Trophoblast cell (in vitro differentiated cells and primary cell): ENCODE measurements around the gene NIFK.

Source experiments
- DNase-seq, 2 donors: peaks; one replicate each; pipeline ENCODE4 v3.0.0-alpha.2; 2016
- H2AFZ ChIP-seq: 2 replicates; pipeline ENCODE4 v1.6.1; 2013; ENCODE audit warnings: low read length, moderate library complexity, mild to moderate bottlenecking; ENCODE audit not compliant: insufficient read depth, poor library complexity
- H2AK5ac ChIP-seq: 2 replicates; pipeline ENCODE4 v1.6.1; 2013; ENCODE audit warnings: mild to moderate bottlenecking, low read length
- H2BK120ac ChIP-seq: 2 replicates; pipeline ENCODE4 v1.6.1; 2013; ENCODE audit warnings: low read length, mild to moderate bottlenecking, moderate library complexity; ENCODE audit not compliant: insufficient read depth, poor library complexity
- H2BK12ac ChIP-seq: 2 replicates; pipeline ENCODE4 v1.6.1; 2013; ENCODE audit warnings: mild to moderate bottlenecking, low read length, moderate library complexity
- H2BK5ac ChIP-seq: 2 replicates; pipeline ENCODE4 v1.6.1; 2013; ENCODE audit warnings: low read length, low read depth, moderate library complexity, mild to moderate bottlenecking; ENCODE audit not compliant: poor library complexity
- H3K14ac ChIP-seq: 2 replicates; pipeline ENCODE4 v1.6.1; 2013; ENCODE audit warnings: mild to moderate bottlenecking, low read length
- H3K18ac ChIP-seq: 2 replicates; pipeline ENCODE4 v1.6.1; 2013; ENCODE audit warnings: mild to moderate bottlenecking, low read length
- H3K23ac ChIP-seq: 2 replicates; pipeline ENCODE4 v1.6.1; 2013; ENCODE audit warnings: low read length
- H3K27ac ChIP-seq: 2 replicates; pipeline ENCODE4 v1.5.1; 2013; ENCODE audit warnings: low read depth, mild to moderate bottlenecking, inconsistent platforms, low read length, moderate library complexity
- H3K27me3 ChIP-seq: 2 replicates; pipeline ENCODE4 v1.6.1; 2013; ENCODE audit warnings: inconsistent platforms, mild to moderate bottlenecking, low read length, moderate library complexity; ENCODE audit not compliant: insufficient read depth
- H3K36me3 ChIP-seq, 2 experiments: 1 replicate in 1 of 2; 2 replicates in 1 of 2; pipeline ENCODE4 v1.6.1; 2013; ENCODE audit warnings: low read length in 2 of 2, mild to moderate bottlenecking in 2 of 2, moderate library complexity in 1 of 2; ENCODE audit not compliant: insufficient read depth in 2 of 2, control insufficient read depth in 1 of 2
- H3K4ac ChIP-seq: 2 replicates; pipeline ENCODE4 v1.6.1; 2013; ENCODE audit warnings: low read depth, mild to moderate bottlenecking, low read length, moderate library complexity
- H3K4me1 ChIP-seq, 2 experiments: 1 replicate in 1 of 2; 2 replicates in 1 of 2; pipeline ENCODE4 v1.6.1; 2013; ENCODE audit warnings: low read length in 2 of 2, mild to moderate bottlenecking in 2 of 2, moderate library complexity in 1 of 2; ENCODE audit not compliant: insufficient read depth in 2 of 2, control insufficient read depth in 1 of 2
- H3K4me2 ChIP-seq: 2 replicates; pipeline ENCODE4 v1.6.1; 2013; ENCODE audit warnings: inconsistent platforms, mild to moderate bottlenecking, low read length, moderate library complexity
- H3K4me3 ChIP-seq: 2 replicates; pipeline ENCODE4 v1.5.1; 2013; ENCODE audit warnings: mild to moderate bottlenecking, low read depth, low read length, inconsistent platforms
- H3K79me1 ChIP-seq: one replicate; pipeline ENCODE4 v1.6.1; 2013; ENCODE audit warnings: low read length
- H3K79me2 ChIP-seq: 2 replicates; pipeline ENCODE4 v1.6.1; 2013; ENCODE audit warnings: low read length, mild to moderate bottlenecking; ENCODE audit not compliant: control insufficient read depth, insufficient read depth, poor library complexity
- H3K9ac ChIP-seq: 2 replicates; pipeline ENCODE4 v1.6.1; 2013; ENCODE audit warnings: mild to moderate bottlenecking, low read length
- H3K9me3 ChIP-seq: 2 replicates; pipeline ENCODE4 v1.6.1; 2013; ENCODE audit warnings: low read depth, mild to moderate bottlenecking, control low read depth, inconsistent platforms, low read length; ENCODE audit not compliant: insufficient read depth
- H4K12ac ChIP-seq: 2 replicates; pipeline ENCODE4 v1.6.1; 2013; ENCODE audit warnings: low read depth, mild to moderate bottlenecking, low read length, moderate library complexity
- H4K8ac ChIP-seq: 2 replicates; pipeline ENCODE4 v1.6.1; 2013; ENCODE audit warnings: low read depth, mild to moderate bottlenecking, low read length, moderate library complexity
- H4K91ac ChIP-seq: one replicate; pipeline ENCODE4 v1.6.1; 2013; ENCODE audit warnings: low read depth, mild to moderate bottlenecking, low read length, moderate library complexity
- WGBS: extraction: QIAGEN DNeasy Blood & Tissue Kit; methylation state at CpG from one replicate; pipeline ENCODE4 v1.1.7; 2013; ENCODE audit warnings: missing lambda C conversion rate; ENCODE audit not compliant: insufficient read length, insufficient coverage; ENCODE audit errors: extremely low coverage; 5-methylcytosine and 5-hydroxymethylcytosine counted together

NIFK gene

GRCh38 chr2:121722479-121722878 is 14.2 kb downstream of the NIFK start:
- Histone ChIP-seq H3K9ac (no peak overlapping the region), H4K8ac (no peak overlapping the region), H3K79me2 (no peaks in the 10 kb centered on the region), H3K9me3 (no peaks in the 10 kb centered on the region), H3K36me3 (peaks cover 3 to 4% of the 10 kb centered on the region in 2 experiments), H3K79me1 (no peaks in the 10 kb centered on the region), H3K4me2 (no peak overlapping the region), H3K4ac (no peak overlapping the region), H2BK120ac (no peak overlapping the region), H3K4me3 (no peak overlapping the region), H4K91ac (no peak overlapping the region), H2BK5ac (no peak overlapping the region), H2AK5ac (no peak overlapping the region), H2AFZ (no peak overlapping the region), H3K18ac (no peak overlapping the region), H3K14ac (no peak overlapping the region), H3K27ac (no peak overlapping the region), H3K4me1 (no peaks in the 10 kb centered on the region), H2BK12ac (no peak overlapping the region), H3K27me3 (no peaks in the 10 kb centered on the region), H3K23ac (no peak overlapping the region), H4K12ac (no peak overlapping the region)
- no CpG with 5 or more reads among the region's 5 CpGs for WGBS
- DNase-seq: peak; percentile 15 to 34

- H3K4ac ChIP-seq: no peak overlapping the region
- DNase-seq: peak; percentile 90 to 94
- H3K18ac ChIP-seq: no peak overlapping the region
- H3K4me3 ChIP-seq: no peak overlapping the region
- H3K4me1 ChIP-seq: no peaks in the 10 kb centered on the region
- H3K9me3 ChIP-seq: no peaks in the 10 kb centered on the region
- H2BK12ac ChIP-seq: no peak overlapping the region
- H2AFZ ChIP-seq: no peak overlapping the region
- no peak overlapping the region for H2BK5ac ChIP-seq
- H3K79me1 ChIP-seq: no peaks in the 10 kb centered on the region
- H2BK120ac ChIP-seq: no peak overlapping the region
- H3K4me2 ChIP-seq: no peak overlapping the region
- no peak overlapping the region for H3K23ac ChIP-seq
- no peak overlapping the region for H4K91ac ChIP-seq
- H3K27me3 ChIP-seq: no peaks in the 10 kb centered on the region
- no peak overlapping the region for H2AK5ac ChIP-seq
- no peak overlapping the region for H3K27ac ChIP-seq
- H3K79me2 ChIP-seq: no peaks in the 10 kb centered on the region
- peaks cover 1 to 3% of the 10 kb centered on the region in 2 experiments for H3K36me3 ChIP-seq
- H3K9ac ChIP-seq: no peak overlapping the region
- no CpG with 5 or more reads among the region's 8 CpGs for WGBS
- H4K12ac ChIP-seq: no peak overlapping the region
- no peak overlapping the region for H4K8ac ChIP-seq
- H3K14ac ChIP-seq: no peak overlapping the region
Observed at GRCh38 chr2:121721926-121722325, 14.7 kb downstream of the NIFK start.

GRCh38 chr2:121717529-121717928 is 19.1 kb downstream of the NIFK start:
- Histone ChIP-seq H3K4me2 (no peak overlapping the region), H3K4ac (no peak overlapping the region), H3K27ac (no peak overlapping the region), H3K27me3 (no peaks in the 10 kb centered on the region), H3K79me1 (no peaks in the 10 kb centered on the region), H3K4me3 (no peak overlapping the region), H3K79me2 (no peaks in the 10 kb centered on the region), H3K9me3 (no peaks in the 10 kb centered on the region), H4K8ac (no peak overlapping the region), H3K4me1 (no peaks in the 10 kb centered on the region), H2AFZ (no peak overlapping the region), H2BK120ac (no peak overlapping the region), H4K12ac (no peak overlapping the region), H3K9ac (no peak overlapping the region), H2BK12ac (no peak overlapping the region), H4K91ac (no peak overlapping the region), H3K14ac (no peak overlapping the region), H2BK5ac (no peak overlapping the region), H2AK5ac (no peak overlapping the region), H3K36me3 (no peaks in the 10 kb centered on the region), H3K23ac (no peak overlapping the region), H3K18ac (no peak overlapping the region)
- WGBS: no CpG with 5 or more reads among the region's 6 CpGs
- DNase-seq: no peak

- no peak overlapping the region for H3K4ac ChIP-seq
- no peaks in the 10 kb centered on the region for H3K27me3 ChIP-seq
- no peak overlapping the region for H4K91ac ChIP-seq
- no peak overlapping the region for H3K14ac ChIP-seq
- H3K79me1 ChIP-seq: no peaks in the 10 kb centered on the region
- no peaks in the 10 kb centered on the region for H3K36me3 ChIP-seq
- no peaks in the 10 kb centered on the region for H3K4me1 ChIP-seq
- H3K18ac ChIP-seq: no peak overlapping the region
- H2AFZ ChIP-seq: no peak overlapping the region
- no peak overlapping the region for H2BK5ac ChIP-seq
- no peak overlapping the region for H4K12ac ChIP-seq
- no peaks in the 10 kb centered on the region for H3K9me3 ChIP-seq
- H3K79me2 ChIP-seq: no peaks in the 10 kb centered on the region
- DNase-seq: no peak
- H2AK5ac ChIP-seq: no peak overlapping the region
- no peak overlapping the region for H3K9ac ChIP-seq
- no CpG with 5 or more reads among the region's 1 CpG for WGBS
- H3K4me3 ChIP-seq: no peak overlapping the region
- no peak overlapping the region for H2BK12ac ChIP-seq
- H4K8ac ChIP-seq: no peak overlapping the region
- H3K27ac ChIP-seq: no peak overlapping the region
- H3K23ac ChIP-seq: no peak overlapping the region
- no peak overlapping the region for H2BK120ac ChIP-seq
- no peak overlapping the region for H3K4me2 ChIP-seq
Observed at GRCh38 chr2:121716126-121716525, 20.5 kb downstream of the NIFK start.
